ENCODE data around the gene SLC5A4. TPM values are rescaled to one million over a fixed set of nuclear protein-coding genes. Genes with fewer than 3 reads are reported as not detected.

The SLC5A4 gene
- total and polyA plus RNA-seq, 2 of the 4 experiments (the other 2 are of a cell fraction), result 0.10 to 0.18 TPM

GRCh38 chr22:32185821-32186220 lies 69.3 kb downstream of the SLC5A4 start:
- no peak overlapping the region for H3K14ac ChIP-seq (replicated peaks; ENCODE audit: low read depth, low read length)
- no peak overlapping the region for H3K4ac ChIP-seq (ENCODE audit: low read depth, low read length)
- H3K9me1 ChIP-seq (ENCODE audit: insufficient read depth, low read length), result no peaks in the 10 kb centered on the region
- no CpG with 5 or more reads among the region's 3 CpGs for WGBS, 2 experiments (ENCODE audit: extremely low coverage in 2 of 2, insufficient read length in 1 of 2)
- dilution Hi-C loops (cut with HindIII; ENCODE audit: low sequenced_read_pairs, unreplicated experiment) (no loop called here), in situ Hi-C loops (cut with MboI; ENCODE audit: low sequenced_read_pairs) (no loop called here), intact Hi-C loops (cut with micrococcal nuclease) (no loop called here)
- ATAC-seq (ENCODE audit: low read depth) (no peak), DNase-seq (no peak)
- H3K27ac ChIP-seq (ENCODE audit: insufficient read depth, low read length), result no peak overlapping the region
- H4K5ac ChIP-seq (ENCODE audit: low read depth, low read length), result no peak overlapping the region
- H2AFZ ChIP-seq (replicated peaks; ENCODE audit: low read length, poor library complexity), result no peak overlapping the region
- CTCF ChIA-PET, result no interaction called here
- no peak overlapping the region for H2AK5ac ChIP-seq (ENCODE audit: low read depth, low read length)
- H3K56ac ChIP-seq (ENCODE audit: extremely low read depth, insufficient read depth, low read length), result no peak overlapping the region
- no peak overlapping the region for H4K8ac ChIP-seq (ENCODE audit: low read depth in 2 of 2, low read length in 2 of 2)
- H3K23ac ChIP-seq (ENCODE audit: low read depth, low read length), result no peak overlapping the region
- no peak overlapping the region for H2BK20ac ChIP-seq (ENCODE audit: low read depth, low read length)
- H3K27me3 ChIP-seq (ENCODE audit: control insufficient read depth, insufficient read depth, low read length), result no peaks in the 10 kb centered on the region
- TF ChIP-seq CHD1 (IDR thresholded peaks at IDR 0.05; ENCODE audit: low read depth, low read length) (no peak), MAZ (IDR thresholded peaks at IDR 0.05; ENCODE audit: borderline replicate concordance, low read depth, low read length) (no peak), RCOR1 (IDR thresholded peaks at IDR 0.05; ENCODE audit: insufficient replicate concordance, low read length) (no peak), SMC3 (IDR thresholded peaks at IDR 0.05; ENCODE audit: low read depth, low read length) (no peak), CTCF (conservative IDR thresholded peaks at IDR 0.05; ENCODE audit: low read depth, low read length) (no peak), ELK1 (IDR thresholded peaks at IDR 0.05; ENCODE audit: borderline replicate concordance, low read depth, low read length) (no peak), NFE2L2 (IDR thresholded peaks at IDR 0.05; ENCODE audit: low read depth, low read length) (no peak), MAFK (IDR thresholded peaks at IDR 0.05; ENCODE audit: low read depth, low read length) (no peak), CEBPB (IDR thresholded peaks at IDR 0.05; ENCODE audit: low read depth, low read length) (no peak), RAD21 (IDR thresholded peaks at IDR 0.05; ENCODE audit: low read length) (no peak), USF2 (IDR thresholded peaks at IDR 0.05; ENCODE audit: low read depth, low read length) (no peak), RFX5 (IDR thresholded peaks at IDR 0.05; ENCODE audit: low read depth, low read length) (no peak), FOS (IDR thresholded peaks at IDR 0.05; ENCODE audit: low read depth, low read length) (no peak), POLR2A (IDR thresholded peaks at IDR 0.05; ENCODE audit: low read depth, low read length) (no peak), MXI1 (IDR thresholded peaks at IDR 0.05; ENCODE audit: borderline replicate concordance, low read depth, low read length) (no peak), BHLHE40 (IDR thresholded peaks at IDR 0.05; ENCODE audit: low read depth, low read length) (no peak)
- no peak overlapping the region for H3K9ac ChIP-seq (ENCODE audit: low read depth, low read length)
- H3K79me1 ChIP-seq (ENCODE audit: low read depth in 1 of 2, low read length in 2 of 2), result no peaks in the 10 kb centered on the region
- H3K4me1 ChIP-seq (ENCODE audit: control insufficient read depth, insufficient read depth, low read length), result no peaks in the 10 kb centered on the region
- no peaks in the 10 kb centered on the region for H3K36me3 ChIP-seq (ENCODE audit: control insufficient read depth, insufficient read depth, low read length)
- no peaks in the 10 kb centered on the region for H3K9me3 ChIP-seq (ENCODE audit: control insufficient read depth, insufficient read depth, low read length)
- no peak overlapping the region for H2BK15ac ChIP-seq (ENCODE audit: low read depth, low read length)
- BruUV-seq (replicated peaks), result no TSS peak
- H2BK5ac ChIP-seq (ENCODE audit: low read depth, low read length, poor library complexity, severe bottlenecking), result no peak overlapping the region
- H3K18ac ChIP-seq (ENCODE audit: low read depth, low read length), result no peak overlapping the region
- H2AK9ac ChIP-seq (replicated peaks; ENCODE audit: low read depth, low read length, poor library complexity), result no peak overlapping the region
- POLR2A ChIA-PET (ENCODE audit: unreplicated experiment), result no interaction called here
- no peaks in the 10 kb centered on the region for H4K20me1 ChIP-seq (ENCODE audit: insufficient read depth, low read length)
- no peak overlapping the region for H4K91ac ChIP-seq (ENCODE audit: insufficient read depth, low read depth, low read length)
- no peak overlapping the region for H2BK120ac ChIP-seq (ENCODE audit: low read depth, low read length)
- no peak overlapping the region for H3K4me2 ChIP-seq (ENCODE audit: low read depth, low read length)
- H3K4me3 ChIP-seq (ENCODE audit: insufficient read depth, low read depth, low read length), result no peak overlapping the region

All from IMR-90 (cell line).